Putamen (tissue), 1 donor: ENCODE data around the gene SPINK4.

Source experiments
- DNase-seq: peaks from one replicate; pipeline ENCODE4 v3.0.0-alpha.2; 2016; ENCODE audit warnings: low spot score

SPINK4 gene, protein sequence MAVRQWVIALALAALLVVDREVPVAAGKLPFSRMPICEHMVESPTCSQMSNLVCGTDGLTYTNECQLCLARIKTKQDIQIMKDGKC

DNA sequence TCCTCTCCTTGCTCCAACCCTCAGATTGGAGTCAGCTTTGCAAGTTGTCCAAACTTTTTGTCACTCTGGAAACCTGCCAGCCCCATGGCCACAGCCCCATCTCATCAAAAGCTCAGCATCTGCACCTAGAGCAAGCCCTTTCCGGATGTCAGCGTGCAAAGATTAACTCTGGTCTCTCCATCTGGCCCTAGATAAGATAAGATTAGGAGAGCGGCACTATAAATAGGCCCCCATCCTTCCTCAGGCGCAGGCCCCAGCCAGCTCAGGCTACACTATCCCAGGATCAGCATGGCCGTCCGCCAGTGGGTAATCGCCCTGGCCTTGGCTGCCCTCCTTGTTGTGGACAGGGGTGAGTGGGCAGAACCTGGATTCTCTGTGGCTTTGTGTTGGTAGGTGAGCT lies at the start of gene SPINK4:
SPINK4 (plus strand) TSS at position 247 of the 400 bp plus-strand sequence; CDS start at position 289, 42 bp downstream.
- no peak for DNase-seq

DNA sequence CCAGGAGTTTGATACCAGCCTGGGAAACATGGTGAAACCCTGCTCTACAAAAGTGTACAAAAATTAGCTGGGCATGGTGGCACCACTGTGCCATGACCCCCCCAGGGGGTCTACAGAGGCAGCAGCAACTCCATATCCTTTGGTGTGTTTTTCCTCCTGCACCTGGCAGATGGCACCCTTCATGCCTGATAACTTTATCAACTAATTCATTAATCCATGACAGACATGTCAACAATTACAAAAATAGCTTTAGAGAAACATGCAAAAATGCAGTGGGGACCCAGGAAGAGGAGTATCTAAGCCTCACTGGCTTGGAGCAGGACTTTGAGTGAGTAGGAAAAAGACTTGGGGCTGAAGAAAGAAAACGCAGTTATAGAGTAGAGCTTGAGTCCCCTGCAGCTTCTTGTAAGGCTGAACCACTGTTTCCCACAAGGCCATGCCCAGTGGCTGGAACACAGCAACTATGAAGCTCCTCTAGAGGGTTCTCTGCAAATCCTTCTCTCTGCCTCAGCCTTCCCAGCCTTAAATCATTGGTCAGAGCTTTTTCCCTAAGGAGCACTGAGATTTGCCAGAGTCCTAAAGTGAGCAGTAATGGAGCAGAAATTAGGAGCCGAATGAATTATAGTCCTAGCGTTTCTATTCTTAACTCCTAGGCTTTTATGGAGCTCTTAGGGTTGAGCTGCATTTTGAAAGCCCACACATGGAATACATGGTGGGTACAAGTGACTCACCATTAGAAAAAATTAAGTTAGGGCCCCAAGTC lies 47.3 kb upstream of the SPINK4 start:
- DNase-seq, result no peak

DNA sequence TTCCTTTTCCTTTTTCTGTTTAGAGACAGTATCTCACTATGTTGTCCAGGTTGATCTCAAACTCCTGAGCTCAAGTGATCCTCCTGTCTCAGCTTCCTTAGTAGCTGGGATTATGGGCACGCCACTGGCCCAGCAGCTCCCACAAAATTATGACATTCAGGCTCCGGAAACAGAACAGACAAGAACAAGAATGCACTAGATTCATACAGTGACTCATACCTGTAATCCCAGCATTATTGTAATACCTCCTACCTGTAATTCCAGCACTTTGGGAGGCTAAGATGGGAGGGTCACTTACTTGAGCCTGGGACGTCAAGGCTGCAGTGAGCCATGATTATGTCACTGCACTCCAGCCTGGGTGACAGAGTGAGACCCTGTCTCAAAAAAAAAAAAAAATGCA lies 46.1 kb upstream of the SPINK4 start:
- no peak for DNase-seq

DNA sequence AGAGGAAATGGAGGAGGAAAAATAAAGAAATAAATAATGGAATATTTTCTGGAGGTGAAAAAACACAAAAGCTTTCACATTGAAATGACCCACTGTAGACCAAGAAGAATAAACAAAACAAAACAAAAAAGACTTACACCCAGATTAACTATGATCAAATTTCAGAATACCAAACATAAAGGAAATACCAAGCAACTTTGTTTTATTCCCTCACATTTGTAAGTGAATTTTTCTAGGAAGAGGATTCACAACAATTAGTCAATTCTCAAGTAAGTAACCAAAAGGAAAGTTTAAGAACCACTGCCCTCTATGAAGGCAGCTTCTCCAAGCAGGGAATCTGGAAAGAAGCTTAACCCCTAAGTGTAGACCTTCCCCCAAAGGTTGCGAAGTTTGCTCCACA lies 43.2 kb upstream of the SPINK4 start:
- no peak for DNase-seq

DNA sequence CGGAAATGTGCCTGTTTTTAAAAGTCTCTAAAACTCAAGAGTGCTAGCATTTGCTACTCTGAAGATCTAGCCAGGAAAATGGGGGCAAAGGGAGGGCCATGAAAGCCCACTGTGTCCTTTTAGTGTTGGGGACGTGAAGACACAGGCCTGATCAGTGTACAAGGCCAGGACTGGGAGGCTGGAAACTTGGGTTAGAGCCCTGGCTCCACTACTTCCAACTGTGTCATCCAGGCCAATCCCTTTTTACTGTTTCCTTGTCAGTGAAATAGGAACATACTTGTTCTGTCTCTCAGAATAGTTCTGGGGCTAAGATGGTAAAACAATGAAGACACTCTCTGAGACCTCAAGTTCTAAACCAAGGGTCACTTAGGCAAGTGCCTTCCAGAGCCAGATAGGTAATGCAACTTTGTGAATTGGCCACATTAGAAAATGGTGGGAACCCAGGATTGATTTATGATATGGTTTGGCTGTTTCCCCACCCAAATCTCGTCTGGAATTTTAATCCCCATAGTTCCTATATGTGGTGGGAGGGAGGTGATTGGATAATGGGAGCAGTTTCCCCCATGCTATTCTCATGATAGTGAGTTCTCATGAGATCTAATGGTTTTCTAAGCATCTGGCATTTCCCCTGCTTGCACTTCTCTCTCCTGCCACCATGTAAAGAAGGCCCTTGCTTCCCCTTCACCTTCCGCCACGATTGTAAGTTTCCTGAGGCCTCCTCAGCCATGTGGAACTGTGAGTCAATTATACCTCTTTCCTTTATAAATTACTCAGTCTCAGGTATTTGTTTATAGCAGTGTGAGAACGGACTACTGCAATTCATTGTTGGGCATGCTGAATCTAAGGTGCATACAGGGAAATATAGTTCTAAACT lies 42.5 kb upstream of the SPINK4 start:
- DNase-seq, result no peak

DNA sequence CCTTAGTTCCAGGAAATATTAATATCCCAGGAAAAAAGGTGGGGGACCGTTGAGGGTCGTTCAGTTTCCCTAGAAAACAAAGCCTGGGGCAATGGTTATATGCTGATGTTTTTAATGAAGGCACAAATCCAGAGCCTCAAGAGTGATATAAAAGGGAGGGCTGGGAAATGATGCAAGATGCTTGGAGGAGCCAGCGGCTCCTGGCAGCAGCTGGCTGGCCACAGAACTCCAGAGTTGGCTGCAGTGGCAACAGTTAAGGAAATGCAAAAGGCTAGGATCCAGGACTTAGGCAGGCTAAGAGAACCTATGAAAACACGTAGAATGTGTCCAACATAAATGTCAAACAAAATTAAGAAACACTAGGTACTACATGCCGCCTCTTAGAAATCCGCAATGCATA lies 41.8 kb upstream of the SPINK4 start:
- no peak for DNase-seq

DNA sequence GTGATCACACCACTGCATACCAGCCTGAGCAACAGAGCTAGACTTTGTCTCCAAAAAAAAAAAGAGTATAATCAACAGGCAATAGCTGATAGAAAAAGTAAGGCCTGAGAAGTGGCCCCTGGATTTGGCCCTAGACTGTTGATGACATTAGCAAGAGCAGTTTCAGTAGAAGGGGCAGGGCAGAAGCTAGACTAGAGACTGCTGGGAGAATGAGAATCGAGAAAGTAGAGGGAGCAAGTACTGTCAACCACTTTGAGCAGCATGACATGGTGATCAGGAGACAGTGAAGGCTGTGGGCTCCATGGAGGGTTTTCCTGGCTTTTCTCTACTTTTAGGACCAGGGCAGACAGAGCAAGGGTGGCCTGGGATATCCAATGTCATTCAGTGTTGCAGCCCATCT lies 37.9 kb upstream of the SPINK4 start:
- no peak for DNase-seq

DNA sequence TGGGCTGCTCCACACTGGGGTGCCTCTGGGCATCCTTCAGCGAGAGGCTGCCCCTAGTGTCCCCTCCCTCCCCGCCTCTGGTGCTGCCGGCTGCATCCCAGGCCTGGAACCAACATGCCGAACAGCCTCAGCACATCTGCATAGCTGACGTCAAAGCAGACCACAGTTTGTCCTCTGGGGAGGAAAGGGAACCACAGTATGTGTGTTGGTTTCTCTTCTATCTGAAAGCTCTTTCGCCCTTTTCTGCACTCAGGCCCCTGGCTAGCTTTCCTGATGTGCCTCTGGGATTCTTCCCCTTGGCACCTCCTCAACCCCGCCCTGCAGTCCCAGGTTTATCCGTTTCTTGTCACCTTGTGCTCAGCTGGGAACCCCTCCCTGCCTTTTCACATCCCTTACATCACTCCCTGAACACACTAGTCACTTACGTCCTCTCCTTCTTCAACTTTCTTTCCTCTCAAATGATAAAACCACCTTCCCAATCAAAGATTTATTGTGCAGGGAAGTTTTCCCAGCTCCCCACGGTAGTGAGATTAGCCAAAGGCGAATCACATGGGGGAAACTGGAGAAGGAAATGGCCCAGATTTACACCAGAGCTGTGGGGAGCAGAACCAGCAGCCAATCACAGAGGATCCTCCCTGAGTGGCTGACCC lies 37.3 kb upstream of the SPINK4 start:
- no peak for DNase-seq

DNA sequence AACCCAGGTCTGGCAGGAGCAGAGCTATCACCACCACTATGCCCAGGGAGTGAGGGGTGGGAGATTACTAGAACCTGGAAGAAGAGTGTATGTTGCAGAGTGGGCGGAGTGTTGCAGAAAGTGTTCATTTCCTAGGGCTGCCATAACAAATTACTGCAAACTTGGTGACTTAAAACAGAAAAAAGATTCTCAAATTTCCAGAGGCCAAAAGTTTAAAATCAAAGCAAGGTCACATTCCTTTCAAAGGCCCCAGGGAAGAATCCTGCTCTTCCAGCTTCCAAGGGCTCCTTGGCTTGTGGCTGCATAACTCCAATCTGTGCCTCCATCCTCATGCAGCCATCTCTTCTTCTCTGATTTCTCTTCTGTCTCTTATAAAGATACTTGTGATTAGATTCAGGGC lies 30.6 kb upstream of the SPINK4 start:
- DNase-seq, result no peak

DNA sequence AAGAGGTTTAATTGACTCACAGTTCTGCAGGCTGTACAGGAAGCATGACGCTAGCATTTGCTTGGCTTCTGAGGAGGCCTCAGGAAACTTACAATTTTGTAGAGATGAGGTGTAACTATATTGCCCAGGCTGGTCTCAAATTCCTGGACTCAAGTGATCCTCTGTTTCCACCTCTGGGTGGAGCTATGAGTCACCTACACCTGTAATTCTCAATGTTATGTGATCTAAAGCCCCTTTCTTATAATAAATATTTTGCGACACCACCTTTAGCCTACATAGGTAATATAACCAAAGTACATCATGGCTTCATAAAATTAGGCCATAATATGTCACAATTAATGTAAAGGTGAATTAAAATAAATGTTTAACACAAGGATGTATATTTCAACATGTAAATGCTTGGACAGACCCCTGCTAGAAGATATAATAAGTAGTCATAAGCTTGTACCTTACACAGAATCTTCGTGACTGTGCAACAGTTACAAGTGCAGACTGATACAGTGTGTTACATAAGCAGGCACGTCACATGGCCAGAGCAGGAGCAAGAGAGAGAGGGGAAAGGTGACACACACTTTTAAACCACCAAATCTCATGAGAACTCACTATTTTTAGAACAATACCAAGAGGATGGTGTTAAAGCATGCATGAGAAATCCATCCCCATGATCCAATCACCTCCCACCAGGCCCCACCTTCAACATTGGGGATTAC lies 29.8 kb upstream of the SPINK4 start:
- DNase-seq, result no peak

DNA sequence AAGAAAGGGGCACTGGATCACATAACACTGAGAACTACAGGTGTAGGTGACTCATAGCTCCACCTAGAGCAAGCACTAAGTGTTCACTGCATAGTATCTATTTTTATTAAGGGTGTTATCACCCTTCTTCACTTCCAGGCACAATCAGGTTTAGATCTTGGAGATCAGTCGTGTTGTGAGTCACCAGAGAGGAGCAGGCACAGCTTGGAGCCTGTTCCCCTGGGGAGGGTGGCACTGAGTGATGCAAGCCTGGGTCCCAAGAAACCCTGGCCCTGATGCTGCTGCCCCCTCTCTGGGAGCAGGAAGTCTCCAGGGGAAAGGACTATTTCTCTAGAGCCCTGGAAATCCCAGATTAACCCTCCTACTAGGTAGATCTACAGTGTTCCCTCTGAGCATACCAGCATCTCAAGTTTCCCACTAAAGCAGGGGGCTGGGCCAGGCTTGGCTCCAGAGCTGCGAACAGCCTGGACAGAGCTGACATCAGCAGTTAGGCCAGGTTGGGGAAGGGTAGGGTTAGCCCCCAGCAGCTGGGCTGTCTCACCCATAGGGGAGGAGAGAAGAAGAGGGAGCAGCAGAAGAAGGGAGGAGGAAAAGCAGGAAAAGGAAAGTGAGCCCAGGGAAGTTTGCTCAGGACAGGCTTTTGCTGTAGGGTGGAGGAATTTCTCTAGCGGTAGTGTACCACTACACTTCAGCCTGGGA lies 28.1 kb upstream of the SPINK4 start:
- DNase-seq, result no peak

DNA sequence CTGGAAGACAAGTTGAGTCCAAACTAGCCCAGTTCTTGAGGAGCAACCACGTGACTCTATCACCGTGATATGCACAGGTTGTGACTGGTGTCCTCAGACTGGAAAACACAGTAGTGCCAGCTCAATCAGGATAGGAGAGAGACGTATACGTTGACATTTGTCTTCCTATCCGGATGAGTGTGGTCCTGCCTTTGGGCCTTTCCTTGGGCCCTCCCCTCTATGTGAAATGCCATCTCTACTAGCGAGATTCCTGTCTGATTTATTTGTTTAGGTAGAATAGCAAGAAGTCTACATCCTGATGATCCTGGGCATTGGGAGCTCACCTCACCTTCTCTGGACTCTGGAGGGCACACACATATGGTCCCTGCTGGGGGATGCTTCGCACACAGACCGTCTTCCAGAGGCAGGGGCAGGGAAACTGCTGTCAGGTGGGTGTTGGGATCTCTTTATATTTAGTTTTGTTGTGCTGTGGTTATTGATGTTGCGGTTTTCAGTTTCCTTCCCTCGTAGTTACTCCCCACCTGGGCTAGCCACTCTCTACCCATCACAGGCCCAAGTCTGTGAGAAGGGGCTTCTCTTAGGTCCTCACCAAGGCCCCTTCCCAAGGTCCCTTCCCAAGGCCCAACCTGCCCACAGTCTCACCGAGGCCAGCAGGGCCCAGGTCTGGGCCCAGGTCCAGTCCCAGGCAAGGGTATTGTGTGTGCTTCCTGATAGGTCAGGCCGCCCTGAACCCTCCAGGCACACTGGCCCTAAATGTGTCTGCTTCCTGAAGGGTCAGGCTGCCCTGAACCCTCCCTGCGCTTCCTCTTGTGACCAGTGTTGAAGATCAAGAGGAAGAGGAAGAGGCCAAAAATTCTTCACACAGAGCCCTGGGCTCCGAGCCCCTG lies 19.0 kb upstream of the SPINK4 start:
- no peak for DNase-seq

DNA sequence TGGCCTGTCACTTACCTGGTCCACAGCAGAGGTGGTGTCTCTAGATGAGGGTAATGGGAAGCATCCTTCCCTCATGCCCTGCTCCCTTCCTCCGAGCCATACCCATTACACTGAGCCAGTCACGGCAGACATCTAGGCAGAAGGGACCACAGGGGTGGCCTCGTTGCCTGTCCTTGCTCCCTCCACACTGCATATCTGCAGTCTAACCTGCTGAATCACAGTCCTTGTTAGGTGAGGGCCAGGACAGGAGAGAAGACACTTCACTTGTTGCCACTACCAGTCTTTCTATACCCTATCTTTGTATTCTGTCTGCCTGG lies 18.4 kb upstream of the SPINK4 start:
- no peak for DNase-seq

DNA sequence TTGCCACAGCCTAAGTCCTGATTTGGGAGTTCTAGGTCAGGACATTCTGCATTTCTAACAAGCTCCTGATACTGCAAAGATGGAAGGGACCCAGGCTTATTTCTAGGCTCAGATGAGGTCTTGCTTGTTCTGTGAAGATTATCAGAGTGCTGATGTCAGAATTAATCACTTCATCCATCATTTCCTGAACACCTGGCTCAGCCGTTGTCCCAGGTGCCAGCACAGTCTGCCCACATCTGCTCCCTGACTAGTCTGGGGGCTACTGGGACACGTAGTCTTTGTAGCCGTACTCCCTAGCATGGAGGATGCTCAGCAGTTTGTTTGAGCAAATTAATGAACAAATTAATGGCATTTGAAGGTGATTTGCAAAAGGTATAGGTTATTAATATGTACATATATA lies 17.9 kb upstream of the SPINK4 start:
- no peak for DNase-seq

DNA sequence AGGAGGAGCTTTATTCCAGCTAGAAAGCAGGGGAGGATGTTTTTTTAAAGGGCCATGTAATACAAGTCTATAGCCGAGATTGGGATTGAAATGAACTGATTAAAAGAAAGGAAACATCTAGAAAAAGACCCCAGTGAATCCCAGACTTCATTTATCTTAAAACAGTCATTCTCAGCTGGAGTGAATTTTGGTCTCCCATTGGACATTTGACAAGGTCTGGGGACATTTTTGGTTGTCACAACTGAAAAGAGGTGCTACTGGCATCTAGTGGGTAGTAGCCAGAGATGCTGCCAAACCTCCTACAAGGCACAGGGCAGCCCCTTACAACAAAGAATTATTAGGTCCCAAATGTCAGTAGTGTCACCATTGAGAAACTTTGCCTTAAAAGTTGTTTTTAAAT lies 16.3 kb upstream of the SPINK4 start:
- no peak for DNase-seq

DNA sequence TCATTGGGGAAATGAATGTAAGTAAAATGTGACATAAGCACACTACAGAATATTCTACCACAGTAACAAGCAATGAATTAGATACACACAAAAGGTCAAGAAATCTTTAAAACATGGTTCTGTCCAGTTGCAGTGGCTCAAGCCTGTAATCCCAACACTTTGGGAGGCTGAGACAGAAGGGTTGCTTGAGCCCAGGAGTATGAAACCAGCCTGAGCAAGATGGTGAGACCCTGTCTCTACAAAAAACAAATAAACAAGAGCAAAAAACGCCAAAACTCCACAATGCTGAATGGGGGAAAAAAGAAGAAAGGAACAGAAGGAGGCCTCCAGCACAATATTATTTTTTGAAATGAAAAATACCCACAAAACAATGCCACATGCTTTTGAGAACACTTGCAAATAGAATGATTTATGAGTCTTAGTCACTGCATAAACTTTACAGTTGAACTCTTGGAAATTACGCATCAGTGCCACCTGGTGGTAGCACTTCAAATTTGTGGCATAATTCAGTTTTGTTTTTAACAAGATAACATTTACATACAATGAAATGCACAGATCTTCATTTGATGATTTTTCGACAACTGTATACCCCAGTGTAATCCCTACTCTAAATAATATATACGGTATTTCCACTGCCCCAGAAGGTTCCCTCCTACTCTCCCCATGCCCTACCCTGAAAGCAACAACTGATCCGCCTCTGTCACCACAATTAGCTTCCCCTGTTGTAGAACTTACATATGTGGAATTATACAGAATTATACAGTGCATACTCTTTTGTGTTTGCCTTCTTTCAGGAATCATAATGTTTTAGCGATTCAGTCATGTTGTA lies 14.4 kb upstream of the SPINK4 start:
- DNase-seq, result peak; percentile 63

DNA sequence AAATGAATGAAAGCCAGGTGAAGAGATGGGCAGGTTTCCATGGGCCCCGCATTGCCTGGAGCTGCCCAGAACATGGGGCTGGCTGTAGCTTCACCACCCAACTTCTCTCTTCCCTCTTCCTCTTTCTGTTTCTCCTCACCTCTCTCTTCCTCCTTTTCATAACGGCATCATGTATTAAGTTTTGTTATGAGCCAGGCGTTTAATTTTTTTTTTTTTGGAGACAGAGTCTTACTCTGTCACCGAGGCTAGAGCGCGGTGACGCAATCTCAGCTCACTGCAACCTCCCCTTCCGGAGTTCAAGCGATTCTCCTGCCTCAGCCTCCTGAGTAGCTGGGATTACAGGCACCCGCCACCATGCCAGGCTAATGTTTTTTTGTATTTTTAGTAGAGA lies 13.0 kb upstream of the SPINK4 start:
- DNase-seq, result no peak

DNA sequence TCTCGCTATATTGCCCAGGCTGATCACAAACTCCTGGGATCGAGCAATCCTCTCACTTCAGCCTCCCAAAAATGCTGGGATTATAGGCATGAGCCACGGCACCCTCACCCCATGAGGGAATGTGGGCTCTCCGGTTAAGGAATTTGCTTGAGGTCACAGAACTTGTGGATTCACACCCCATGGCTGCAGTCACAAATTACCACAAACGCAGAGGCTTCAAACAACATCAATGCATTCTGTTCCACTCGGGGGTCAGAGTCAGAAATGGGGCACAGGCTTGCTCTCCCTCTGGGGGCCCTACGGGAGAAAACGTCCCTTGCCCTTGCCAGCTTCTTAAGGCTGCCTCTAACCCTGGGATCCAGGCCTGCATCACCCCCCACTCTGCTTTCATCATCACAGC lies 12.2 kb upstream of the SPINK4 start:
- DNase-seq, result no peak

DNA sequence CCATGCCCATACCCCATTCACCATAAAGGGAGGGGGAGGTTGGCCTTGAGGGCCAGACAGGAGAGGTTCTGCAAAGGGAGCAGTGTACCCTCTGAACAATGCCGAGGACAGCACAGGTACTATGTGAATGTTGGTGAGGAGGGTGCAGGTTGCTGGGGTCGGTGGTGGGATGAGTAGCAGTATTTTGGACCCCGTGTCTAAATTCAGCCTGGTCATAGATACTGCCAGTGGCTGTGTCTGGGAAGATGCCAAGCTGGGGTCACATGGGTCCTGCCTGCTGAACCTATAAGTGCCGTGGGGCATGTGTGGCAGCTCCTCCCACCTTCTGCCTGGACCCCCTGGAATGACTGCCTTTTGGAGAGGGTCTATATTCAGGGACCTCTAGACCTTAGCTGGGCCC lies 11.4 kb upstream of the SPINK4 start:
- DNase-seq, result no peak
